ENCODE results near the gene STRBP. TPM values are rescaled to one million over a fixed set of nuclear protein-coding genes. Genes with fewer than 3 reads are reported as not detected.

Gene STRBP
- total and polyA plus RNA-seq, 2 of the 8 experiments (the other 6 are each of a cell fraction or from before 2014, with no cell fraction given), result 29.7 to 105 TPM

GRCh38 chr9:123119566-123119965, 148.8 kb downstream of the STRBP start (continued):
- TF ChIP-seq CHD7 (IDR thresholded peaks at IDR 0.05; ENCODE audit: insufficient replicate concordance, low read length), result no peak
- TF ChIP-seq CBX5 (IDR thresholded peaks at IDR 0.05; ENCODE audit: low read depth, low read length), result no peak
- no peak for TF ChIP-seq BACH1 (IDR thresholded peaks at IDR 0.05; ENCODE audit: low read length)
- no peak for TF ChIP-seq RNF2 (IDR thresholded peaks at IDR 0.05; ENCODE audit: borderline replicate concordance, low read depth, low read length, missing control alignments, poor library complexity, severe bottlenecking)
- TF ChIP-seq SIX5 (IDR thresholded peaks at IDR 0.05; ENCODE audit: low read depth, low read length), result no peak
- TF ChIP-seq SAP30 (IDR thresholded peaks at IDR 0.05; ENCODE audit: insufficient read depth, insufficient replicate concordance, low read length), result no peak
- TF ChIP-seq SIRT6 (IDR thresholded peaks at IDR 0.05; ENCODE audit: low read length), result no peak
- TF ChIP-seq RFX5 (IDR thresholded peaks at IDR 0.05; ENCODE audit: borderline replicate concordance, low read depth, low read length), result no peak
- no peak for TF ChIP-seq POU5F1 (IDR thresholded peaks at IDR 0.05; ENCODE audit: low read depth, low read length)
- no peak for TF ChIP-seq SRF (IDR thresholded peaks at IDR 0.05; ENCODE audit: low read depth, low read length)
- TF ChIP-seq BCL11A (IDR thresholded peaks at IDR 0.05; ENCODE audit: low read depth in 2 of 2, low read length in 2 of 2), result no peak
- TF ChIP-seq BRCA1 (IDR thresholded peaks at IDR 0.05; ENCODE audit: low read depth, low read length), result no peak

All from H1 (cell line).